Fibroblast of lung (primary cell): ENCODE results near the gene NPHP4. TPM values are rescaled to one million over a fixed set of nuclear protein-coding genes. Genes with fewer than 3 reads are reported as not detected.

ENCODE experiments used
- DNase-seq, 2 donors: peaks; one replicate each; pipeline versions ENCODE4 v3.0.0 to v3.0.0-alpha.2; 2010; ENCODE audit warnings: low read depth in 2 of 2
- H2AFZ ChIP-seq: 2 replicates; pipeline ENCODE4 v1.5.1; 2012; ENCODE audit warnings: low read length, control low read depth, inconsistent platforms
- H3K27ac ChIP-seq: 2 replicates; pipeline ENCODE4 v1.5.1; 2011; ENCODE audit warnings: low read length, control low read depth; ENCODE audit not compliant: insufficient read depth
- H3K27me3 ChIP-seq: 2 replicates; pipeline ENCODE4 v1.5.1; 2011; ENCODE audit warnings: mild to moderate bottlenecking, low read length; ENCODE audit not compliant: control insufficient read depth, insufficient read depth
- H3K36me3 ChIP-seq: 2 replicates; pipeline ENCODE4 v1.5.1; 2011; ENCODE audit warnings: low read length; ENCODE audit not compliant: control insufficient read depth, insufficient read depth
- H3K4me1 ChIP-seq: 2 replicates; pipeline ENCODE4 v1.5.1; 2011; ENCODE audit warnings: low read length; ENCODE audit not compliant: control insufficient read depth, insufficient read depth; ENCODE audit errors: extremely low read depth
- H3K4me2 ChIP-seq: 2 replicates; pipeline ENCODE4 v1.5.1; 2011; ENCODE audit warnings: low read length, control low read depth; ENCODE audit not compliant: insufficient read depth; ENCODE audit errors: extremely low read depth
- H3K4me3 ChIP-seq, 4 experiments: fragments of 200-600 bp in 1 of 4; sonication (generic) in 1 of 4; replicated peaks in 1 of 4; 2 replicates each; pipeline ENCODE4 v1.5.1; 2011 to 2016; ENCODE audit warnings: low read length in 4 of 4, low read depth in 3 of 4, mild to moderate bottlenecking in 3 of 4, control low read depth in 2 of 4, inconsistent platforms in 1 of 4, mixed read lengths in 1 of 4; ENCODE audit not compliant: insufficient read depth in 1 of 4; ENCODE audit errors: control extremely low read depth in 1 of 4
- H3K79me2 ChIP-seq: 2 replicates; pipeline ENCODE4 v1.5.1; 2012; ENCODE audit warnings: mild to moderate bottlenecking, low read length, inconsistent platforms; ENCODE audit not compliant: control insufficient read depth, insufficient read depth
- H3K9ac ChIP-seq: 2 replicates; pipeline ENCODE4 v1.5.1; 2011; ENCODE audit warnings: mild to moderate bottlenecking, low read length, control low read depth; ENCODE audit not compliant: insufficient read depth
- H3K9me3 ChIP-seq: 2 replicates; pipeline ENCODE4 v1.5.1; 2012; ENCODE audit warnings: low read depth, low read length; ENCODE audit not compliant: control insufficient read depth, insufficient read depth
- H4K20me1 ChIP-seq: 2 replicates; pipeline ENCODE4 v1.5.1; 2011; ENCODE audit warnings: low read length; ENCODE audit not compliant: control insufficient read depth, insufficient read depth; ENCODE audit errors: extremely low read depth
- CTCF ChIP-seq, 2 donors: IDR thresholded peaks in 1 of 2; conservative IDR thresholded peaks in 1 of 2; 1 replicate in 1 of 2; 2 replicates in 1 of 2; pipeline ENCODE4 v1.5.1; 2011 to 2012; ENCODE audit warnings: low read length in 2 of 2, control low read depth in 1 of 2, inconsistent platforms in 1 of 2, low read depth in 1 of 2, mild to moderate bottlenecking in 1 of 2
- EZH2 ChIP-seq: IDR thresholded peaks from 2 replicates; pipeline ENCODE4 v1.5.1; 2012; ENCODE audit warnings: low read length, control low read depth, mild to moderate bottlenecking; ENCODE audit errors: missing control alignments
- polyA plus RNA-seq, 2 donors: library from polyadenylated mRNA; depleted of rRNA in 1 of 2; stranded (reverse) in 1 of 2; unstranded in 1 of 2; fragments of >200 nt; gene quantifications; 2 replicates each; pipeline ENCODE4 v1.2.1, GENCODE V29; 2011 to 2012; ENCODE audit warnings: missing spikeins in 1 of 2
- total RNA-seq: library from RNA; depleted of rRNA; stranded (reverse); fragments of >200 nt; gene quantifications from 2 replicates; pipeline ENCODE4 v1.2.1, GENCODE V29; 2014

Gene NPHP4
- total and polyA plus RNA-seq, 2 donors (not counting 1 experiment from before 2014, with no cell fraction given) = 1.5 to 4.0 TPM

DNA sequence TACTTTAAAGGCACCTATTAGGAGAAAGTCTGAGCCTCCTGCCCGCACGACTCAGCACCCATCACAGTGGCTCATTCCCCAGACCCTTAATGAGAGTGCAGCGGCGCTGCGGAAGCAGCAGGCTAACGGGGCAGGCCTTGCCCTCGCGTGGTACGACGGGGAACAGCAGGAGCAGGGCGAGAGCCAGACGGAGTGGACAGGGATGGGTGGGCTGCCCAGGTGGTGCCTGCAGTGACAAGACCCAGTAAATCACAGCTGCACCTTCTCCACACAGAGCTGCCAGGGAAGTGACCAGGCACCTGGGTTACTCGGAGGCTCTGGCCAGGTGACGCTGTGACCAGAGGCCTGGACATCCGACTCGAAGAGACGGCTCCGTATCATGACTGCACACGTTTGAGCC is 131.9 kb downstream of the NPHP4 start:
- no peak overlapping the region for H3K9ac ChIP-seq
- no peak for DNase-seq
- no peak overlapping the region for H3K27ac ChIP-seq
- no peaks in the 10 kb centered on the region for H3K9me3 ChIP-seq
- TF ChIP-seq CTCF (conservative IDR thresholded peaks at IDR 0.05 in 1 of 2, IDR thresholded peaks at IDR 0.05 in 1 of 2; ENCODE audit: low read depth in 1 of 2, low read length in 2 of 2) (no peak), EZH2 (no peak)
- no peaks in the 10 kb centered on the region for H4K20me1 ChIP-seq
- no peak overlapping the region for H2AFZ ChIP-seq
- no peaks in the 10 kb centered on the region for H3K79me2 ChIP-seq
- no peak overlapping the region for H3K4me2 ChIP-seq
- no peaks in the 10 kb centered on the region for H3K36me3 ChIP-seq
- no peaks in the 10 kb centered on the region for H3K27me3 ChIP-seq
- no peaks in the 10 kb centered on the region for H3K4me1 ChIP-seq
- no peak overlapping the region for H3K4me3 ChIP-seq

DNA sequence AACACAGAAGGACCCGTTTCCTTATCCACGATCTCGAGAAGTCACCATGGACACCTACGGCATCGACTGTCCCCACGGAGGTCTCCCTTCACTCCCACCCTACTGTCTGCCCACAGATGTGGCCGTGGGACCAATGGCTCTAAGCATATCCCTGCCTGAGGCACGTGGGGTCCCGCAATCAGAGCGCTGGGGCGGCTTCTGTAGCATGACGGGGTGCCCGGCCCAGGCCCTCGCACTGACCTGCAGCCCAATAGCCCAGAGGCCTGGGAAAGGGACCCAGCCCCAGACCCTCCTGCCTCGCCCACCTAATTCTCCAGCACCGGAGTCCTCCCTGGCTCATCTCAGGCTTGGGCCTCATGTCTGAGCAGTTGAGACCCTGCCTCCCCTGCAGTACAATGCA is 132.5 kb downstream of the NPHP4 start:
- Histone ChIP-seq H3K9me3 (no peaks in the 10 kb centered on the region), H4K20me1 (no peaks in the 10 kb centered on the region), H3K9ac (no peak overlapping the region), H3K4me3 (no peak overlapping the region), H2AFZ (no peak overlapping the region), H3K4me2 (no peak overlapping the region), H3K79me2 (no peaks in the 10 kb centered on the region), H3K27me3 (no peaks in the 10 kb centered on the region), H3K4me1 (no peaks in the 10 kb centered on the region), H3K36me3 (no peaks in the 10 kb centered on the region), H3K27ac (no peak overlapping the region)
- TF ChIP-seq CTCF (conservative IDR thresholded peaks at IDR 0.05 in 1 of 2, IDR thresholded peaks at IDR 0.05 in 1 of 2; ENCODE audit: low read depth in 1 of 2, low read length in 2 of 2) (no peak), EZH2 (no peak)
- no peak for DNase-seq

GRCh38 chr1:5858844-5859407 is 133.3 kb downstream of the NPHP4 start:
- Histone ChIP-seq H4K20me1 (no peaks in the 10 kb centered on the region), H3K9ac (no peak overlapping the region), H3K36me3 (no peaks in the 10 kb centered on the region), H3K4me2 (no peak overlapping the region), H3K27me3 (no peaks in the 10 kb centered on the region), H3K4me1 (no peaks in the 10 kb centered on the region), H3K79me2 (no peaks in the 10 kb centered on the region), H3K4me3 (no peak overlapping the region), H3K9me3 (no peaks in the 10 kb centered on the region), H3K27ac (no peak overlapping the region), H2AFZ (no peak overlapping the region)
- DNase-seq = no peak
- no peak for TF ChIP-seq EZH2
- no peak for TF ChIP-seq CTCF (conservative IDR thresholded peaks at IDR 0.05 in 1 of 2, IDR thresholded peaks at IDR 0.05 in 1 of 2; ENCODE audit: low read depth in 1 of 2, low read length in 2 of 2)
